ENCODE results near the gene MROH9.

- TF ChIP-seq CTCF (IDR thresholded peaks at IDR 0.05; ENCODE audit: borderline replicate concordance, extremely low read depth, low read length, poor library complexity, severe bottlenecking) = no peak
- no peak for TF ChIP-seq EZH2 (IDR thresholded peaks at IDR 0.05; ENCODE audit: borderline replicate concordance, low read depth, low read length, severe bottlenecking)
Observed at GRCh38 chr1:170970256-170970655, 34.9 kb downstream of the MROH9 start.

All from DND-41 (cell line).